Adrenal gland (tissue), 5 donors: ENCODE data around the gene SLCO1B1.
"Not testable (repeated sequence)": the region's sequence is repeated elsewhere in the genome, so short reads cannot be mapped to it uniquely, and the experiment has no call there.

Experiments
- CTCF ChIP-seq, 6 experiments: fragments of 450-650 bp in 4 of 6; fragments of 200-600 bp in 2 of 6; sonication (generic) in 1 of 6; IDR thresholded peaks; 1 replicate in 5 of 6; 2 replicates in 1 of 6; pipeline versions ENCODE4 v1.5.1 to v1.8.0; 2016 to 2021; ENCODE audit warnings: antibody characterized with exemption in 6 of 6, mild to moderate bottlenecking in 2 of 6, moderate library complexity in 1 of 6
- POLR2A ChIP-seq, 2 donors: fragments of 450-650 bp; IDR thresholded peaks; one replicate each; pipeline ENCODE4 v1.6.1; 2017; ENCODE audit warnings: antibody characterized with exemption in 2 of 2, mild to moderate bottlenecking in 2 of 2, moderate library complexity in 1 of 2
- donor health status: DM: no; HTN: no; CAD: no.

DNA sequence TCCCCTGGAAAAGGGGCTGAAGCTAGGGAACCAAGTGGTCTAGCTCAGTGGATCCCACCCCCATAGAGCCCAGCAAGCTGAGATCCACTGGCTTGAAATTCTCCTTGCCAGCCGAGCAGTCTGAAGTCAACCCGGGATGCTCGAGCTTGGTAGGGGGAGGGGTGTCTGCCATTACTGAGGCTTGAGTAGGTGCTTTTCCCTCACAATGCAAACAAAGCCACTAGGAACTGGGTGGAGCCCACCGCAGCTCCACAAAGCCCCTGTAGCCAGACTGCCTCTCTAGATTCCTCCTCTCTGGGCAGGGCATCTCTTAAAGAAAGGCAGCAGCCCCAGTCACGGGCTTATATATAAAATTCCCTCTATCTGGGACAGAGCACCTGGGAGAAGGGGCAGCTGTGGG, 18.9 kb downstream of the SLCO1B1 start:
- not testable (repeated sequence) for TF ChIP-seq CTCF, POLR2A (IDR thresholded peaks at IDR 0.05)
